Ramos (cell line): ENCODE data around the gene CABYR.

ENCODE experiments used
- in situ Hi-C: fragments of 300-500 bp; cut with MboI; formaldehyde crosslinking; loops from one replicate; pipeline ENCODE4 v1.14.3; 2022; ENCODE audit warnings: low sequenced_read_pairs; ENCODE audit not compliant: unreplicated experiment

Gene CABYR

GRCh38 chr18:24187049-24187448 lies 48.2 kb downstream of the CABYR start:
- in situ Hi-C loops: no loop called here

GRCh38 chr18:24187689-24188088 lies 48.8 kb downstream of the CABYR start:
- in situ Hi-C loops: no loop called here

- in situ Hi-C loops: no loop called here
Observed at GRCh38 chr18:24188120-24188519, 49.3 kb downstream of the CABYR start.

- in situ Hi-C loops: no loop called here
Observed at GRCh38 chr18:24189007-24189528, 50.2 kb downstream of the CABYR start.

- in situ Hi-C loops: no loop called here
Observed at GRCh38 chr18:24189664-24190346, 50.9 kb downstream of the CABYR start.

GRCh38 chr18:24190590-24190989 lies 51.7 kb downstream of the CABYR start:
- in situ Hi-C loops: no loop called here

- in situ Hi-C loops: no loop called here
Observed at GRCh38 chr18:24195296-24196053, 56.6 kb downstream of the CABYR start.

GRCh38 chr18:24196764-24197163 lies 57.9 kb downstream of the CABYR start:
- in situ Hi-C loops: no loop called here

GRCh38 chr18:24197412-24197811 lies 58.5 kb downstream of the CABYR start:
- in situ Hi-C loops: no loop called here

- in situ Hi-C loops: no loop called here
Observed at GRCh38 chr18:24198461-24198860, 59.6 kb downstream of the CABYR start.

GRCh38 chr18:24199372-24199962 lies 60.6 kb downstream of the CABYR start:
- in situ Hi-C loops: no loop called here

- in situ Hi-C loops: no loop called here
Observed at GRCh38 chr18:24200494-24201290, 61.8 kb downstream of the CABYR start.

GRCh38 chr18:24201699-24202687 lies 63.1 kb downstream of the CABYR start:
- in situ Hi-C loops: no loop called here

- in situ Hi-C loops: no loop called here
Observed at GRCh38 chr18:24204904-24205303, 66.0 kb downstream of the CABYR start.

- in situ Hi-C loops: no loop called here
Observed at GRCh38 chr18:24208270-24209035, 69.6 kb downstream of the CABYR start.

GRCh38 chr18:24209558-24209957 lies 70.7 kb downstream of the CABYR start:
- in situ Hi-C loops: no loop called here
